Mesenchymal stem cell (in vitro differentiated cells and primary cell): Measurements from ENCODE around the gene TMTC4.
A peak's percentile ranks its signal among the peaks of the same experiment; 100 is the strongest.

Experiments
- DNase-seq: peaks from one replicate; pipeline ENCODE4 v3.0.0-alpha.2; 2013
- H2AFZ ChIP-seq: one replicate; pipeline ENCODE4 v1.6.1; 2013; ENCODE audit warnings: low read depth, mild to moderate bottlenecking, control low read depth, inconsistent platforms, low read length, moderate library complexity
- H2AK5ac ChIP-seq: 2 replicates; pipeline ENCODE4 v1.6.1; 2013; ENCODE audit warnings: low read length, moderate library complexity, mild to moderate bottlenecking, inconsistent platforms; ENCODE audit not compliant: severe bottlenecking
- H2BK120ac ChIP-seq: one replicate; pipeline ENCODE4 v1.6.1; 2013; ENCODE audit warnings: low read depth, mild to moderate bottlenecking, inconsistent platforms, low read length, moderate library complexity
- H2BK12ac ChIP-seq, 2 experiments: one replicate each; pipeline ENCODE4 v1.6.1; 2013; ENCODE audit warnings: inconsistent platforms in 2 of 2, low read length in 2 of 2, mild to moderate bottlenecking in 2 of 2, moderate library complexity in 2 of 2, control low read depth in 1 of 2
- H2BK15ac ChIP-seq: one replicate; pipeline ENCODE4 v1.6.1; 2013; ENCODE audit warnings: mild to moderate bottlenecking, low read depth, inconsistent platforms; ENCODE audit not compliant: poor library complexity, severe bottlenecking
- H2BK5ac ChIP-seq: 2 replicates; pipeline ENCODE4 v1.6.1; 2013; ENCODE audit warnings: low read depth, mild to moderate bottlenecking, low read length, control low read depth, inconsistent platforms; ENCODE audit not compliant: poor library complexity, severe bottlenecking
- H3K14ac ChIP-seq, 2 experiments: one replicate each; pipeline ENCODE4 v1.6.1; 2013; ENCODE audit warnings: inconsistent platforms in 2 of 2, low read length in 2 of 2, control low read depth in 1 of 2, mild to moderate bottlenecking in 1 of 2, moderate library complexity in 1 of 2
- H3K18ac ChIP-seq, 2 experiments: one replicate each; pipeline ENCODE4 v1.6.1; 2013; ENCODE audit warnings: inconsistent platforms in 2 of 2, low read length in 2 of 2, control low read depth in 1 of 2, low read depth in 1 of 2, mild to moderate bottlenecking in 1 of 2
- H3K23ac ChIP-seq, 2 experiments: one replicate each; pipeline ENCODE4 v1.6.1; 2013; ENCODE audit warnings: inconsistent platforms in 2 of 2, low read length in 2 of 2, mild to moderate bottlenecking in 2 of 2, moderate library complexity in 2 of 2, control low read depth in 1 of 2
- H3K27ac ChIP-seq: 2 replicates; pipeline ENCODE4 v1.5.1; 2013; ENCODE audit warnings: mild to moderate bottlenecking, moderate library complexity, low read length, control low read depth, inconsistent platforms; ENCODE audit not compliant: poor library complexity, severe bottlenecking
- H3K27me3 ChIP-seq, 2 experiments: 2 replicates each; pipeline versions ENCODE4 v1.6.1 to v1.7.0; 2013; ENCODE audit warnings: low read length in 2 of 2, mild to moderate bottlenecking in 2 of 2, moderate library complexity in 2 of 2, control low read depth in 1 of 2, inconsistent platforms in 1 of 2; ENCODE audit not compliant: control insufficient read depth in 1 of 2, insufficient read depth in 1 of 2
- H3K36me3 ChIP-seq, 2 experiments: 2 replicates each; pipeline versions ENCODE4 v1.6.1 to v1.7.0; 2013; ENCODE audit warnings: low read length in 2 of 2, control low read depth in 1 of 2, inconsistent platforms in 1 of 2, low read depth in 1 of 2, mild to moderate bottlenecking in 1 of 2; ENCODE audit not compliant: insufficient read depth in 2 of 2, control insufficient read depth in 1 of 2
- H3K4ac ChIP-seq, 2 experiments: one replicate each; pipeline ENCODE4 v1.6.1; 2013; ENCODE audit warnings: inconsistent platforms in 2 of 2, low read length in 2 of 2, mild to moderate bottlenecking in 2 of 2, moderate library complexity in 2 of 2, control low read depth in 1 of 2, low read depth in 1 of 2
- H3K4me1 ChIP-seq: 2 replicates; pipeline ENCODE4 v1.6.1; 2013; ENCODE audit warnings: low read depth, low read length, control low read depth; ENCODE audit not compliant: control insufficient read depth, insufficient read depth
- H3K4me2 ChIP-seq: 2 replicates; pipeline ENCODE4 v1.6.1; 2013; ENCODE audit warnings: low read length, mild to moderate bottlenecking, inconsistent platforms; ENCODE audit not compliant: poor library complexity, severe bottlenecking
- H3K4me3 ChIP-seq, 2 experiments: 2 replicates each; pipeline versions ENCODE4 v1.5.1 to v1.7.0; 2013; ENCODE audit warnings: low read length in 2 of 2, mild to moderate bottlenecking in 2 of 2, control low read depth in 1 of 2, low read depth in 1 of 2; ENCODE audit not compliant: insufficient read depth in 1 of 2
- H3K79me1 ChIP-seq: replicated peaks from 2 replicates; pipeline ENCODE4 v1.6.1; 2013; ENCODE audit warnings: mild to moderate bottlenecking, control low read depth, low read length, inconsistent platforms; ENCODE audit not compliant: poor library complexity, severe bottlenecking
- H3K9ac ChIP-seq: 2 replicates; pipeline ENCODE4 v1.7.0; 2013; ENCODE audit warnings: mild to moderate bottlenecking, low read length, moderate library complexity
- H3K9me3 ChIP-seq: 2 replicates; pipeline ENCODE4 v1.7.0; 2013; ENCODE audit warnings: mild to moderate bottlenecking, low read length; ENCODE audit not compliant: control insufficient read depth
- H4K8ac ChIP-seq: one replicate; pipeline ENCODE4 v1.6.1; 2013; ENCODE audit warnings: inconsistent platforms, mild to moderate bottlenecking, low read length, moderate library complexity
- H4K91ac ChIP-seq: one replicate; pipeline ENCODE4 v1.6.1; 2013; ENCODE audit warnings: mild to moderate bottlenecking, low read length, inconsistent platforms
- WGBS: methylation state at CpG from one replicate; pipeline ENCODE4 v1.1.7; 2013; ENCODE audit warnings: mixed read lengths; 5-methylcytosine and 5-hydroxymethylcytosine counted together

Gene TMTC4

DNA sequence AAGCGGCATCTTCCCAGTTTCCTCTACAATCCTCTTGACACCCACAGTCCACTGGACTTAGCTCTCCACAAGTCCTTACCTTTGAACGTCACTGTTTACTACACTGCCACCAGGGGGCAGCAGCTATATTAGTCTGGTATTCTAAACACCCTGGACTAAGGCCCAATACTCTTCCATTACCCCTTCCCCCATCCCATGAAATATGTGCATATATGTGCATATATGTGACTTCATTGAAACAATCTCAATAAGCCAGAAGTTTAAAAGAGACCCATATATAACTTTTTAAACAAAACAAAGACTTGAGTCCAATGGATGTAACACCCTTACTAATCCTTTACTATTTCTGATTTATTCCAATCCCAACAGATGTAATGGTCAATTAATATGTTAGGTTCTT, 101.5 kb downstream of the TMTC4 start:
- no peaks in the 10 kb centered on the region for H3K27me3 ChIP-seq
- 44% methylated on average over 2 of the region's 2 CpGs for WGBS
- H3K23ac ChIP-seq, result no peak overlapping the region
- H3K4ac ChIP-seq, result no peak overlapping the region
- no peak overlapping the region for H3K14ac ChIP-seq
- no peak overlapping the region for H2AFZ ChIP-seq
- peaks cover 0 to 4% of the 10 kb centered on the region in 2 experiments for H3K36me3 ChIP-seq
- no peaks in the 10 kb centered on the region for H3K79me1 ChIP-seq
- no peak overlapping the region for H3K9ac ChIP-seq
- H3K9me3 ChIP-seq, result no peaks in the 10 kb centered on the region
- H3K18ac ChIP-seq, result no peak overlapping the region
- H3K4me2 ChIP-seq, result no peak overlapping the region
- H2AK5ac ChIP-seq, result no peak overlapping the region
- H2BK15ac ChIP-seq, result no peak overlapping the region
- no peak overlapping the region for H2BK5ac ChIP-seq
- H3K4me3 ChIP-seq, result no peak overlapping the region
- H2BK120ac ChIP-seq, result no peak overlapping the region
- peak; percentile 79 for DNase-seq
- no peak overlapping the region for H4K8ac ChIP-seq
- no peak overlapping the region for H2BK12ac ChIP-seq
- no peak overlapping the region for H4K91ac ChIP-seq
- H3K27ac ChIP-seq, result no peak overlapping the region
- no peaks in the 10 kb centered on the region for H3K4me1 ChIP-seq

DNA sequence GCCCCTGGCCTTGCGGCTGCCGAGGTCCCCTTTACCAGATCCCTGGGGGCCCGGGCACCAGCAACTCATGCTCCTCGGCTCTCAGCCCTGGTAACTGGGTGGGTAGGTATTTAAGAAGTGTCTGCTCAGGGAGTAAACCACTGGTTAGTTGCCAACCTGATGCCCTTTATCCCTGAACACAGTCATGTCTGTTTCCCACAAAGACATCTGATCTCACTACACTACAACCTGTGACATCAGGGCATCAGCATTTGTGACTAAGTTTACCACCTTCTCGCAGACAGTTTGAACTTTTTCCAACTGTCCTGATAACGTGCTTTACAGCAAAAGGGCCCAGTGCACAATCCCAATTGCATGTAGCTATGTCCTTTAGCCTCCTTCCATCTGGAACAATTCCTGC, 108.1 kb downstream of the TMTC4 start:
- Histone ChIP-seq H4K8ac (no peak overlapping the region), H3K36me3 (no peaks in the 10 kb centered on the region), H2BK120ac (no peak overlapping the region), H2AK5ac (no peak overlapping the region), H3K4me2 (no peak overlapping the region), H3K4me1 (peaks cover 5% of the 10 kb centered on the region), H3K27ac (no peak overlapping the region), H2BK15ac (no peak overlapping the region), H3K18ac (no peak overlapping the region), H2AFZ (no peak overlapping the region), H3K23ac (no peak overlapping the region), H3K27me3 (no peaks in the 10 kb centered on the region), H3K9me3 (peaks cover 5% of the 10 kb centered on the region), H3K9ac (no peak overlapping the region), H4K91ac (no peak overlapping the region), H2BK5ac (no peak overlapping the region), H2BK12ac (no peak overlapping the region), H3K4me3 (no peak overlapping the region), H3K4ac (no peak overlapping the region), H3K79me1 (peaks cover 2% of the 10 kb centered on the region), H3K14ac (no peak overlapping the region)
- 91% methylated on average over 5 of the region's 6 CpGs for WGBS
- no peak for DNase-seq

DNA sequence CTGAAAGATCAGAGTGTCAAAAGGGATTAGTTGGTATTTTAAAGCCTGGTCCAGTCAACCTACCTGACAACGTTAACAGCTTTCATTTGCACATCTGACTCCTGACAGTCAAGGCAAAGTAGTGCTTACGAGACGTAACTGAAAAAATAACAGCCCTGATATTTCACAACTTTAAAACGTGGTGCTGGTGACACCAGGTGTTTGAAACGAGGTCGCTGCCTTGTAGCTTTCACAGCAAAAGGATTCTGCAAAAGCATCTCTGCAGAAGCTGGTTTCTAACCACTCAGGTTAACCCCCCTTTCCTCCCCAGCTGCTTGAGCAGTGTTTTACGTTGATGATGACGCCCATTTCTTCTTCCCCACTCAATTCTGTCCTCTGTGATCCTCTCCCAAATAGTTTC, 109.3 kb downstream of the TMTC4 start:
- Histone ChIP-seq H3K79me1 (peaks cover 2% of the 10 kb centered on the region), H3K36me3 (no peaks in the 10 kb centered on the region), H3K4me2 (no peak overlapping the region), H3K14ac (no peak overlapping the region), H3K23ac (no peak overlapping the region), H2AFZ (no peak overlapping the region), H3K4ac (no peak overlapping the region), H2BK12ac (no peak overlapping the region), H3K4me1 (peaks cover 6% of the 10 kb centered on the region), H3K4me3 (no peak overlapping the region), H3K27me3 (no peaks in the 10 kb centered on the region), H2BK5ac (no peak overlapping the region), H3K18ac (no peak overlapping the region), H3K27ac (no peak overlapping the region), H3K9ac (no peak overlapping the region), H4K8ac (no peak overlapping the region), H2BK120ac (no peak overlapping the region), H2AK5ac (no peak overlapping the region), H2BK15ac (no peak overlapping the region), H4K91ac (no peak overlapping the region), H3K9me3 (peaks cover 5% of the 10 kb centered on the region)
- no peak for DNase-seq
- 70% methylated on average over 8 of the region's 8 CpGs for WGBS

DNA sequence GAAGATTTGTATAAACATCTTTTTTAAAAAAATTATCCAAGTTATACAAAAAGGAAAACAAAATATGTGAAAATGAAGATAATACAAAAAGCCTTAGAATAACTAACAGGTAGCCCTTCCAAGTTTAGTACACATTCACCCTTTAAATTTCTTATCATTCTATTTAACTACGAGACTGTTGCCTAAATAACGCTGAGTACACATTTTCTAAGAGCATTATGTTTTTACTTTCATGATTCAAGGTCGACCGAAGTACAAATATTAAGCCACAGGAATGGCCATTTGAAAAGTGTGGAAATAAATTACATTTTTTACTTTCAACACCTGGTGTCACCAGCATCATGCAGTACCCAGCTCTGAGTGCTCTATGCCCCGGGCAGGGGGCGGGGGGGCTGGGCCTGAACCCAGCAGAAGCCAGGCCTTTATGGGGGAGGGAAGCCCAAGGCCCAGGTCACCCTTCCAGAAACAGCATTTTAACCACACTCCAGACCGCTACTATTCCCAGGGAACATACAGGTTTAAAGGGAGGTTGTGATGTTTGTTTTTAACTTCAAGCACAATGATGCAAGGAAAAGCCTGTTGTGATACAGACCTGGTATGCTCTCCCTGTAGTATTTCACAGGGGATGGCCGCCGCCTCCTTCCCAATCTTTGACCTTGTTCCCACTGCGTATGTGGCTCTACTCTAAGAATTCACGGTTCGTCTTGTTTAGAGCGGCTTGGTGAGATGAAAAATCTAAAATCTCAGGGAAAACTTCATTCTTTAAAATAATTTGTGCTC, 110.0 kb downstream of the TMTC4 start:
- Histone ChIP-seq H2BK12ac (no peak overlapping the region), H2BK120ac (no peak overlapping the region), H3K27me3 (no peaks in the 10 kb centered on the region), H3K4me2 (no peak overlapping the region), H3K9me3 (peaks cover 5% of the 10 kb centered on the region), H2BK5ac (no peak overlapping the region), H3K23ac (no peak overlapping the region), H3K4me1 (peaks cover 6% of the 10 kb centered on the region), H3K4me3 (no peak overlapping the region), H2AFZ (no peak overlapping the region), H3K9ac (no peak overlapping the region), H4K91ac (no peak overlapping the region), H3K4ac (no peak overlapping the region), H4K8ac (no peak overlapping the region), H3K36me3 (no peaks in the 10 kb centered on the region), H3K79me1 (peaks cover 2% of the 10 kb centered on the region), H2AK5ac (no peak overlapping the region), H3K27ac (no peak overlapping the region), H2BK15ac (no peak overlapping the region), H3K14ac (no peak overlapping the region), H3K18ac (no peak overlapping the region)
- DNase-seq, result no peak
- WGBS, result 89% methylated on average over 13 of the region's 13 CpGs
